Osteoblast (primary cell): ENCODE results near the gene ARID4B. TPM values are rescaled to one million over a fixed set of nuclear protein-coding genes. Genes with fewer than 3 reads are reported as not detected.

ENCODE experiments used
- DNase-seq: peaks from one replicate; pipeline ENCODE4 v3.0.0; 2011; ENCODE audit warnings: low spot score, mixed read lengths; ENCODE audit not compliant: insufficient read length; ENCODE audit errors: missing footprints
- H2AFZ ChIP-seq: 2 replicates; pipeline ENCODE4 v1.6.0; 2011; ENCODE audit warnings: mild to moderate bottlenecking, low read length
- H3K27ac ChIP-seq: 2 replicates; pipeline ENCODE4 v1.5.1; 2011; ENCODE audit warnings: mild to moderate bottlenecking, low read depth, low read length, moderate library complexity
- H3K27me3 ChIP-seq: 2 replicates; pipeline ENCODE4 v1.6.0; 2012; ENCODE audit warnings: mild to moderate bottlenecking, control low read depth, inconsistent platforms, low read length, moderate library complexity; ENCODE audit not compliant: insufficient read depth
- H3K36me3 ChIP-seq: 2 replicates; pipeline ENCODE4 v1.5.1; 2011; ENCODE audit warnings: mild to moderate bottlenecking, low read length, control low read depth, moderate library complexity; ENCODE audit not compliant: insufficient read depth
- H3K4me1 ChIP-seq: 2 replicates; pipeline ENCODE4 v1.5.1; 2011; ENCODE audit warnings: mild to moderate bottlenecking, low read length, control low read depth, moderate library complexity; ENCODE audit not compliant: insufficient read depth
- H3K4me2 ChIP-seq: 2 replicates; pipeline ENCODE4 v1.6.0; 2011; ENCODE audit warnings: mild to moderate bottlenecking, low read length; ENCODE audit not compliant: insufficient read depth
- H3K4me3 ChIP-seq: fragments of 200-600 bp; sonication (generic); 3 replicates; pipeline ENCODE4 v1.5.1; 2012; ENCODE audit warnings: mild to moderate bottlenecking, low read length, inconsistent platforms; ENCODE audit not compliant: insufficient read depth
- H3K79me2 ChIP-seq: 2 replicates; pipeline ENCODE4 v1.6.0; 2012; ENCODE audit warnings: mild to moderate bottlenecking, low read length, control low read depth, inconsistent platforms; ENCODE audit not compliant: insufficient read depth
- H3K9me3 ChIP-seq: 2 replicates; pipeline ENCODE4 v1.5.1; 2011; ENCODE audit warnings: low read depth, low read length, control low read depth
- H4K20me1 ChIP-seq: 2 replicates; pipeline ENCODE4 v1.6.0; 2012; ENCODE audit warnings: mild to moderate bottlenecking, low read length, control low read depth; ENCODE audit not compliant: insufficient read depth
- total RNA-seq: library from RNA; depleted of rRNA; stranded (reverse); fragments of >200 nt; gene quantifications from 2 replicates; pipeline ENCODE4 v1.2.3, GENCODE V29; 2012
- TF ChIP-seq, protein P1 (sequence below): IDR thresholded peaks from 2 replicates; pipeline ENCODE4 v1.5.1; 2011; ENCODE audit warnings: mild to moderate bottlenecking, low read depth, low read length, moderate library complexity; ENCODE audit errors: extremely low read depth

ARID4B gene
- total RNA-seq, 1 donor: 33.7 TPM

DNA sequence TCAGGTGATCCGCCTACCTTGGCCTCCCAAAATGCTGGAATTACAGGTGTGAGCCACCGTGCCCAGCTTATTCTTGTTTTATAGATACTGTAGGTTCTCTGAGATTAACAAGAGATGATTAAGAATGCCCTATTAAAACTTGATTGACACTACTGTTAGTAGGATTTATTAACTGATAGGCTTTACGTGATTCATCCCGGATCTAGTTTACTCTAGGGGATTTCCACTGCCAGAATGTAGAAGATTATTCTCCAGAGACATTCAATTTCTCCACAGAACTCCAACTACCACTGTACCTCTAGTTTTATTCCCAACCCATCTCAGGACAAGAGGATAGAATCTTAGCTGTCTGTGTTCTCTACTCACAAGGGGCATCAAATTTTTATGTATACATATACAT lies 140.7 kb downstream of the ARID4B start:
- Histone ChIP-seq H3K9me3 (no peaks in the 10 kb centered on the region), H3K79me2 (peaks cover 3% of the 10 kb centered on the region), H3K27me3 (no peaks in the 10 kb centered on the region), H3K4me2 (no peak overlapping the region), H4K20me1 (no peaks in the 10 kb centered on the region), H3K4me1 (no peaks in the 10 kb centered on the region), H3K27ac (no peak overlapping the region), H3K36me3 (peaks cover 8% of the 10 kb centered on the region), H2AFZ (no peak overlapping the region), H3K4me3 (no peak overlapping the region)
- peak; percentile 11 for DNase-seq
- TF ChIP-seq, protein P1, sequence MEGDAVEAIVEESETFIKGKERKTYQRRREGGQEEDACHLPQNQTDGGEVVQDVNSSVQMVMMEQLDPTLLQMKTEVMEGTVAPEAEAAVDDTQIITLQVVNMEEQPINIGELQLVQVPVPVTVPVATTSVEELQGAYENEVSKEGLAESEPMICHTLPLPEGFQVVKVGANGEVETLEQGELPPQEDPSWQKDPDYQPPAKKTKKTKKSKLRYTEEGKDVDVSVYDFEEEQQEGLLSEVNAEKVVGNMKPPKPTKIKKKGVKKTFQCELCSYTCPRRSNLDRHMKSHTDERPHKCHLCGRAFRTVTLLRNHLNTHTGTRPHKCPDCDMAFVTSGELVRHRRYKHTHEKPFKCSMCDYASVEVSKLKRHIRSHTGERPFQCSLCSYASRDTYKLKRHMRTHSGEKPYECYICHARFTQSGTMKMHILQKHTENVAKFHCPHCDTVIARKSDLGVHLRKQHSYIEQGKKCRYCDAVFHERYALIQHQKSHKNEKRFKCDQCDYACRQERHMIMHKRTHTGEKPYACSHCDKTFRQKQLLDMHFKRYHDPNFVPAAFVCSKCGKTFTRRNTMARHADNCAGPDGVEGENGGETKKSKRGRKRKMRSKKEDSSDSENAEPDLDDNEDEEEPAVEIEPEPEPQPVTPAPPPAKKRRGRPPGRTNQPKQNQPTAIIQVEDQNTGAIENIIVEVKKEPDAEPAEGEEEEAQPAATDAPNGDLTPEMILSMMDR: no peak

DNA sequence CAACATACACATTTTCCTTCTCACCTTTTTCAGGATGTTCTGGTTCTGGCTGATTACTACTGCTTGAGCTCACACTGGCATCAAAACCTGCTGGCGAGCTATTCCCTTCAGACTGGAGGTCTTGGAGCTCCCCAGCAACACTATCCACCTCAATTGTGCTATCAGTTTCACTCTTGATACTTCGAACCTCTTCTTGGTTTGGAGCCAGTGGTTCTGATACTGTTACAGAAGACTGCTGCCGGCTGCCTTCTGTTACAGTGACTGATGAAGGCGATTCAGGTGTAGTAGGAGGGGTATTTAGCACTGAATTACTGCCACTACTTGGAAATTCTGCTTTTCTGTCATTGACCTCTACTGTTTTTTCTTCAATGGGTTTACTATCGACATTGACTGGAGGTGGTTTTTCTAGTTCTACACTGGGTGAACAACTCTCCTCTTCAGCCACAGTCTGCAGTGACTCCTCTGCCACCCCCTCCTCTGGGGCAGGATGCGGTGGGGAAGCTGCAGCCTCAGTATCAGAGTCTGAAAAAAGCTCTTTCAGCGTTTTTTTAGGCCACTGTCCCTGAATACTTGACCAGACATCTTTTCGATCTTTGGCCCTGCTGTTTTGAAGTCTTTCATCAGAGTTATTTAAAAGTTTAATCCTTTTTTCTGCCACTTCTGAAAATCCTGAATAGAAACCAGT lies 146.3 kb downstream of the ARID4B start:
- no peaks in the 10 kb centered on the region for H4K20me1 ChIP-seq
- H3K27ac ChIP-seq: no peak overlapping the region
- DNase-seq: no peak
- TF ChIP-seq, protein P1: no peak
- no peak overlapping the region for H3K4me2 ChIP-seq
- peaks cover 5% of the 10 kb centered on the region for H3K79me2 ChIP-seq
- no peaks in the 10 kb centered on the region for H3K27me3 ChIP-seq
- no peaks in the 10 kb centered on the region for H3K4me1 ChIP-seq
- no peaks in the 10 kb centered on the region for H3K9me3 ChIP-seq
- H2AFZ ChIP-seq: no peak overlapping the region
- no peak overlapping the region for H3K4me3 ChIP-seq
- peaks cover 20% of the 10 kb centered on the region for H3K36me3 ChIP-seq

DNA sequence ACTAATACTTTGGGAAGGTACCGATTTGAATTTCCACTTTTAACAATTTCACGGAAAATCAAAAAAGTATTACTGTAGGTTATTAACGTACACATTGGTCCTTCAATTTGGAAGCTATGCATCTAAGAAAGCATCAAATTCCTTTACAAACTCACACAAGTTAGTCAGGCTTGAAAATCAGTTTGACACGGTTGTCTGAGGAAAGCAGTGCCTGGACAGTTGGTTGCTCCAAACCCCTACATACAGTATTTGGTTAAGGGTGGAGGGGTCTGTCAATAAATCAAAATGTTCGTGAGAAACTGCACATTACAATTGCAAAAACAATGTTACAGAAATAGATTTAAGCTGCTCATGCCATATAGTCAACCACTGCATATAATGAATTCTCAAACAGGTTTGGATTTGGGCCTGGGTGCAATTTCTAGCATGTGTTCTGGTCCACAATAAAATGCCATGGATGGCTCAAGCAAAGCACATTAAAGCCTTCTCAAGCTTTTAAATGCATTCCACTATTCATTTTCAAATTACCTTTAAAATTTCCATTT lies 147.0 kb downstream of the ARID4B start:
- no peaks in the 10 kb centered on the region for H3K4me1 ChIP-seq
- TF ChIP-seq, protein P1: no peak
- H3K9me3 ChIP-seq: no peaks in the 10 kb centered on the region
- H3K79me2 ChIP-seq: peaks cover 5% of the 10 kb centered on the region
- peaks cover 24% of the 10 kb centered on the region for H3K36me3 ChIP-seq
- no peak overlapping the region for H3K27ac ChIP-seq
- DNase-seq: no peak
- H3K27me3 ChIP-seq: no peaks in the 10 kb centered on the region
- no peak overlapping the region for H3K4me2 ChIP-seq
- no peaks in the 10 kb centered on the region for H4K20me1 ChIP-seq
- H2AFZ ChIP-seq: no peak overlapping the region
- H3K4me3 ChIP-seq: no peak overlapping the region

DNA sequence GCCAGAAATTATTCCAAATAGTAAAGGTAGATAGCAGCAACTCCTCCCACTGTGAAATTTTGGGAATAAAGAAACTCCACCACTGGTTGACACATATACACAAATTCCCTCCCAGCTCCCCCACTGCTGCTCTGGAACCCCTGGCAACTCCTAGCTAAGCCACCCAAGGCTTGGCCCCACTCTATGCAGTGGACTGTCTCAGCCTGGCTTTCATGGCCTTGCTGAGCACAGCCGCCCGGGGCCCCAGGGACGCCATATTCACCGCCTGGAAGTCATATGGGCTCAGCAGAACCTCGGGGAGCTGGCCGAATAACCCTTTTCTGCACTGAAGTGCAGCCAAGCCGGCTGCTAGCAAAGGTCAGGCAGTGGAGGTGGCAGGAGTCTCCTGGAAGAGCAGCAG lies 151.5 kb downstream of the ARID4B start:
- Histone ChIP-seq H3K4me1 (no peaks in the 10 kb centered on the region), H3K4me3 (no peak overlapping the region), H3K79me2 (peaks cover 1% of the 10 kb centered on the region), H3K27me3 (no peaks in the 10 kb centered on the region), H4K20me1 (no peaks in the 10 kb centered on the region), H3K27ac (no peak overlapping the region), H3K36me3 (peaks cover 34% of the 10 kb centered on the region), H2AFZ (no peak overlapping the region), H3K9me3 (no peaks in the 10 kb centered on the region), H3K4me2 (no peak overlapping the region)
- TF ChIP-seq, protein P1: no peak
- no peak for DNase-seq
